GM18868 (cell line): ENCODE results near the gene CSMD2.

Source experiments
- ATAC-seq: cut with Tn5 transposase; IDR thresholded peaks from one replicate; pipeline ENCODE4 v1.9.1; 2021; ENCODE audit warnings: mild to moderate bottlenecking, moderate library complexity; ENCODE audit not compliant: unreplicated experiment

The CSMD2 gene

GRCh38 chr1:34007760-34008159 is 157.3 kb downstream of the CSMD2 start:
- no peak for ATAC-seq

GRCh38 chr1:34005309-34005708 is 159.7 kb downstream of the CSMD2 start:
- ATAC-seq, result no peak

GRCh38 chr1:34002810-34003209 is 162.2 kb downstream of the CSMD2 start:
- ATAC-seq, result no peak

GRCh38 chr1:33997127-33998036 is 167.6 kb downstream of the CSMD2 start:
- no peak for ATAC-seq

GRCh38 chr1:33996281-33996680 is 168.7 kb downstream of the CSMD2 start:
- no peak for ATAC-seq

- no peak for ATAC-seq
Observed at GRCh38 chr1:33993301-33993700, 171.7 kb downstream of the CSMD2 start.

GRCh38 chr1:33990281-33990680 is 174.7 kb downstream of the CSMD2 start:
- ATAC-seq, result no peak

GRCh38 chr1:33988161-33988560 is 176.9 kb downstream of the CSMD2 start:
- ATAC-seq, result no peak

GRCh38 chr1:33986390-33987095 is 178.5 kb downstream of the CSMD2 start:
- no peak for ATAC-seq

- no peak for ATAC-seq
Observed at GRCh38 chr1:33985656-33986055, 179.4 kb downstream of the CSMD2 start.

GRCh38 chr1:33984906-33985565 is 180.0 kb downstream of the CSMD2 start:
- ATAC-seq, result no peak

- no peak for ATAC-seq
Observed at GRCh38 chr1:33982419-33982818, 182.6 kb downstream of the CSMD2 start.

GRCh38 chr1:33979341-33979740 is 185.7 kb downstream of the CSMD2 start:
- ATAC-seq, result no peak

GRCh38 chr1:33975961-33976360 is 189.1 kb downstream of the CSMD2 start:
- no peak for ATAC-seq

- no peak for ATAC-seq
Observed at GRCh38 chr1:33973799-33974545, 191.1 kb downstream of the CSMD2 start.

- no peak for ATAC-seq
Observed at GRCh38 chr1:33972676-33973395, 192.2 kb downstream of the CSMD2 start.

- ATAC-seq, result no peak
Observed at GRCh38 chr1:33971913-33972312, 193.1 kb downstream of the CSMD2 start.

- no peak for ATAC-seq
Observed at GRCh38 chr1:33971018-33971710, 193.9 kb downstream of the CSMD2 start.

GRCh38 chr1:33970148-33970825 is 194.7 kb downstream of the CSMD2 start:
- no peak for ATAC-seq
